GM23248 (cell line): ENCODE data around the gene ZDHHC11.
"Not testable (repeated sequence)": the region's sequence is repeated elsewhere in the genome, so short reads cannot be mapped to it uniquely, and the experiment has no call there.

ENCODE experiments used
- EZH2 ChIP-seq: fragments of 200-600 bp; sonication (generic); IDR thresholded peaks from 2 replicates; pipeline ENCODE4 v1.6.1; 2018; ENCODE audit warnings: antibody characterized with exemption, mild to moderate bottlenecking; ENCODE audit not compliant: insufficient read depth, poor library complexity, severe bottlenecking
- EZH2phosphoT487 ChIP-seq: fragments of 200-600 bp; sonication (generic); IDR thresholded peaks from 2 replicates; pipeline ENCODE4 v1.6.1; 2018; ENCODE audit warnings: antibody characterized with exemption, moderate library complexity, mild to moderate bottlenecking, low read depth; ENCODE audit not compliant: insufficient read depth

- TF ChIP-seq EZH2, EZH2phosphoT487: not testable (repeated sequence)
Measured at GRCh38 chr5:783049-783802, 67.6 kb downstream of the ZDHHC11 start.
